OCI-LY3 (cell line): ENCODE results near the gene PCYT1A.

ENCODE experiments used
- H2AFZ ChIP-seq: fragments of 200-600, 300-600 bp; shearing (Covaris generic); 2 replicates; pipeline ENCODE4 v1.6.0; 2014; ENCODE audit warnings: antibody characterized with exemption, low read depth, low read length
- H3K27ac ChIP-seq: fragments of 200-600, 300-600 bp; sonication (generic); 2 replicates; pipeline ENCODE4 v1.5.1; 2014; ENCODE audit warnings: mild to moderate bottlenecking, low read length, moderate library complexity, mixed read lengths
- H3K27me3 ChIP-seq: fragments of 200-600, 300-600 bp; sonication (generic); 2 replicates; pipeline ENCODE4 v1.6.1; 2014; ENCODE audit warnings: low read depth, low read length, mixed read lengths
- H3K36me3 ChIP-seq: fragments of 200-600, 300-600 bp; sonication (generic); replicated peaks from 2 replicates; pipeline ENCODE3; 2014; ENCODE audit warnings: low read depth, low read length, mixed read lengths
- H3K4me1 ChIP-seq: fragments of 300-600, 200-600 bp; sonication (generic); 2 replicates; pipeline ENCODE4 v1.6.1; 2014; ENCODE audit warnings: low read length, mixed read lengths
- H3K4me2 ChIP-seq: fragments of 200-600, 300-600 bp; sonication (generic); 2 replicates; pipeline ENCODE4 v1.6.1; 2014; ENCODE audit warnings: low read length, mixed read lengths
- H3K4me3 ChIP-seq: fragments of 300-600, 200-600 bp; sonication (generic); 2 replicates; pipeline ENCODE4 v1.5.1; 2014; ENCODE audit warnings: antibody characterized with exemption, mild to moderate bottlenecking, low read length, moderate library complexity
- H3K79me2 ChIP-seq: fragments of 300-600, 200-600 bp; shearing (Covaris generic); 2 replicates; pipeline ENCODE4 v1.6.1; 2014; ENCODE audit warnings: mild to moderate bottlenecking, low read length, mixed read lengths
- H3K9ac ChIP-seq: fragments of 300-600, 200-600 bp; shearing (Covaris generic); 2 replicates; pipeline ENCODE4 v1.6.0; 2014; ENCODE audit warnings: mild to moderate bottlenecking, low read length, moderate library complexity
- H3K9me3 ChIP-seq: fragments of 200-600, 300-600 bp; shearing (Covaris generic); 2 replicates; pipeline ENCODE4 v1.6.1; 2014; ENCODE audit warnings: low read length, mixed read lengths; ENCODE audit not compliant: insufficient read depth
- H4K20me1 ChIP-seq: fragments of 200-600, 300-600 bp; sonication (generic); 2 replicates; pipeline ENCODE4 v1.6.1; 2016; ENCODE audit warnings: low read length, mixed read lengths; ENCODE audit not compliant: insufficient read depth
- CTCF ChIP-seq: fragments of 200-600, 300-600 bp; sonication (generic); IDR thresholded peaks from 2 replicates; pipeline ENCODE4 v1.5.1; 2014; ENCODE audit warnings: antibody characterized with exemption, low read length, low read depth
- EZH2phosphoT487 ChIP-seq: fragments of 200-600 bp; shearing (Covaris generic); IDR thresholded peaks from 2 replicates; pipeline ENCODE4 v1.6.1; 2018; ENCODE audit warnings: antibody characterized with exemption, mixed run types, low read depth

PCYT1A gene

GRCh38 chr3:196198771-196199753 is 88.5 kb downstream of the PCYT1A start:
- Histone ChIP-seq H3K9ac (no peak overlapping the region), H3K4me1 (peaks cover 26% of the 10 kb centered on the region)

GRCh38 chr3:196198081-196198675 is 89.3 kb downstream of the PCYT1A start:
- no peak overlapping the region for H3K4me2 ChIP-seq
- H3K27me3 ChIP-seq, result no peaks in the 10 kb centered on the region
- H3K9me3 ChIP-seq, result no peaks in the 10 kb centered on the region
- H3K4me1 ChIP-seq, result peaks cover 32% of the 10 kb centered on the region
- no peaks in the 10 kb centered on the region for H3K36me3 ChIP-seq
- no peak overlapping the region for H2AFZ ChIP-seq
- TF ChIP-seq CTCF (no peak), EZH2phosphoT487 (no peak)
- no peak overlapping the region for H3K9ac ChIP-seq
- H3K4me3 ChIP-seq, result no peak overlapping the region
- no peak overlapping the region for H3K27ac ChIP-seq
- no peaks in the 10 kb centered on the region for H4K20me1 ChIP-seq
- H3K79me2 ChIP-seq, result peaks cover 9% of the 10 kb centered on the region; the same call in 1 of the 2 replicates

More at GRCh38 chr3:196198771-196199753, 88.5 kb downstream of the PCYT1A start:
- Histone ChIP-seq H4K20me1 (no peaks in the 10 kb centered on the region), H3K36me3 (no peaks in the 10 kb centered on the region), H2AFZ (no peak overlapping the region), H3K27ac (no peak overlapping the region), H3K4me3 (no peak overlapping the region), H3K79me2 (no peaks in the 10 kb centered on the region; the same call in 1 of the 2 replicates), H3K4me2 (no peak overlapping the region), H3K27me3 (peaks cover 5% of the 10 kb centered on the region; the same call in 1 of the 2 replicates), H3K9me3 (no peaks in the 10 kb centered on the region)
- TF ChIP-seq CTCF, result peak; percentile 54
- no peak for TF ChIP-seq EZH2phosphoT487

GRCh38 chr3:196197524-196197923 is 90.0 kb downstream of the PCYT1A start:
- H4K20me1 ChIP-seq, result no peaks in the 10 kb centered on the region
- no peak overlapping the region for H3K4me2 ChIP-seq
- no peak overlapping the region for H3K9ac ChIP-seq

More at GRCh38 chr3:196197524-196197923, 90.0 kb downstream of the PCYT1A start:
- H3K9me3 ChIP-seq, result no peaks in the 10 kb centered on the region
- TF ChIP-seq CTCF, result no peak
- TF ChIP-seq EZH2phosphoT487, result no peak
- no peaks in the 10 kb centered on the region for H3K27me3 ChIP-seq
- H3K4me1 ChIP-seq, result peaks cover 38% of the 10 kb centered on the region
- no peak overlapping the region for H3K4me3 ChIP-seq
- peaks cover 10% of the 10 kb centered on the region; the same call in 1 of the 2 replicates for H3K79me2 ChIP-seq
- peak overlapping the region; percentile 12; the same call in 1 of the 2 replicates for H2AFZ ChIP-seq
- no peak overlapping the region for H3K27ac ChIP-seq
- no peaks in the 10 kb centered on the region for H3K36me3 ChIP-seq
